GM12878 (cell line): Measurements from ENCODE around the gene GRIK1. TPM values are rescaled to one million over a fixed set of nuclear protein-coding genes. Genes with fewer than 3 reads are reported as not detected.

ENCODE experiments used
- ATAC-seq: fragments of 200-7000 bp; cut with Tn5 transposase; 3 replicates; pipeline ENCODE4 v1.9.1; 2020; ENCODE audit warnings: mild to moderate bottlenecking, moderate library complexity
- BruUV-seq: library from RNA; stranded (reverse); fragments of 400-500 nt; replicated peaks from 2 replicates; lab custom pipeline; 2021; lab: Mats Ljungman, UMichigan
- CTCF ChIA-PET: fragments of 300-600 bp; sonication (Branson Sonifier 250); formaldehyde crosslinking; extraction: SDS; loops from one replicate; lab custom pipeline; 2021; ENCODE audit warnings: inconsistent platforms; lab: Yijun Ruan, JAX
- POLR2A ChIA-PET: fragments of 350-600 bp; formaldehyde crosslinking; extraction: SDS; loops from one replicate; lab custom pipeline; 2021; ENCODE audit warnings: inconsistent platforms; lab: Charles Lee
- RAD21 ChIA-PET: fragments of 300-600 bp; sonication (Branson Sonifier 250); formaldehyde crosslinking; loops from one replicate; lab custom pipeline; 2023; ENCODE audit warnings: antibody characterized with exemption; ENCODE audit not compliant: unreplicated experiment; lab: Charles Lee
- SMC1A ChIA-PET: fragments of 300-600 bp; sonication (Branson Sonifier 250); formaldehyde crosslinking; loops from one replicate; lab custom pipeline; 2023; ENCODE audit not compliant: unreplicated experiment, uncharacterized antibody; lab: Charles Lee
- DNase-seq: peaks from one replicate; pipeline ENCODE4 v3.0.0-alpha.2; 2011; ENCODE audit warnings: low read depth, low spot score
- FAIRE-seq: peaks from 3 replicates; lab custom pipeline; 2011; peaks lifted over from hg19 to GRCh38; lab: Jason Lieb, UNC
- H2AFZ ChIP-seq: 2 replicates; pipeline ENCODE4 v1.6.0; 2011; ENCODE audit warnings: low read depth, low read length, control low read depth; ENCODE audit not compliant: control insufficient read depth
- H3K27ac ChIP-seq: 2 replicates; pipeline ENCODE4 v1.5.1; 2011; ENCODE audit warnings: control low read depth; ENCODE audit not compliant: control insufficient read depth, insufficient read depth
- H3K27me3 ChIP-seq, 2 experiments: replicated peaks in 1 of 2; 2 replicates each; pipeline versions ENCODE4 v1.6.0 to v1.6.1; 2011; ENCODE audit warnings: low read length in 1 of 2; ENCODE audit not compliant: control insufficient read depth in 2 of 2, insufficient read depth in 2 of 2
- H3K36me3 ChIP-seq, 2 experiments: 2 replicates each; pipeline ENCODE4 v1.5.1; 2011; ENCODE audit warnings: low read length in 1 of 2; ENCODE audit not compliant: control insufficient read depth in 2 of 2, insufficient read depth in 2 of 2
- H3K4me1 ChIP-seq: 2 replicates; pipeline ENCODE4 v1.6.1; 2011; ENCODE audit warnings: mild to moderate bottlenecking, low read length, moderate library complexity, mixed read lengths; ENCODE audit not compliant: control insufficient read depth, insufficient read depth
- H3K4me2 ChIP-seq: 2 replicates; pipeline ENCODE4 v1.6.0; 2011; ENCODE audit warnings: control low read depth; ENCODE audit not compliant: control insufficient read depth, insufficient read depth
- H3K4me3 ChIP-seq: fragments of 200-600 bp; sonication (generic); 2 replicates; pipeline ENCODE4 v1.5.1; 2016
- H3K79me2 ChIP-seq: 2 replicates; pipeline ENCODE4 v1.6.0; 2011; ENCODE audit warnings: low read length; ENCODE audit not compliant: control insufficient read depth, insufficient read depth
- H3K9ac ChIP-seq: 2 replicates; pipeline ENCODE4 v1.8.0; 2011; ENCODE audit warnings: low read length, control low read depth, mixed read lengths; ENCODE audit not compliant: control insufficient read depth, insufficient read depth
- H3K9me3 ChIP-seq: replicated peaks from 3 replicates; pipeline ENCODE4 v1.5.1; 2011; ENCODE audit warnings: mild to moderate bottlenecking, low read length; ENCODE audit not compliant: control insufficient read depth, insufficient read depth
- H4K20me1 ChIP-seq: 2 replicates; pipeline ENCODE4 v1.6.0; 2011; ENCODE audit not compliant: control insufficient read depth, insufficient read depth
- CREB1 ChIP-seq: IDR thresholded peaks from 2 replicates; pipeline ENCODE4 v1.6.1; 2012; ENCODE audit warnings: low read depth, mild to moderate bottlenecking, inconsistent platforms
- FOXM1 ChIP-seq: IDR thresholded peaks from 2 replicates; pipeline ENCODE4 v1.6.1; 2012; ENCODE audit warnings: low read depth, mild to moderate bottlenecking, inconsistent platforms, low read length, moderate library complexity
- NBN ChIP-seq: fragments of 450-650 bp; IDR thresholded peaks from 2 replicates; pipeline ENCODE4 v1.6.1; 2016
- POU2F2 ChIP-seq: IDR thresholded peaks from 3 replicates; pipeline ENCODE4 v1.6.1; 2011; ENCODE audit warnings: low read depth, mild to moderate bottlenecking, low read length, borderline replicate concordance
- SIN3A ChIP-seq: IDR thresholded peaks from 2 replicates; pipeline ENCODE4 v1.6.1; 2012; ENCODE audit warnings: low read depth, low read length, improper control_type of control experiment
- SMAD1 ChIP-seq: fragments of 450-650 bp; IDR thresholded peaks from 2 replicates; pipeline ENCODE4 v1.6.1; 2018; ENCODE audit warnings: mild to moderate bottlenecking, low read depth; ENCODE audit not compliant: partially characterized antibody
- SMC3 ChIP-seq: IDR thresholded peaks from 2 replicates; pipeline ENCODE4 v1.6.1; 2011; ENCODE audit warnings: low read length, improper control_type of control experiment, borderline replicate concordance
- SP1 ChIP-seq: IDR thresholded peaks from one replicate; pipeline ENCODE4 v1.6.1; 2011; ENCODE audit warnings: low read depth, low read length
- SREBF1 ChIP-seq: IDR thresholded peaks from 2 replicates; pipeline ENCODE4 v1.6.1; 2012; ENCODE audit warnings: mild to moderate bottlenecking, low read length
- TAF1 ChIP-seq: IDR thresholded peaks from 2 replicates; pipeline ENCODE4 v1.6.1; 2011; ENCODE audit warnings: mild to moderate bottlenecking, low read depth, low read length, borderline replicate concordance
- ZBTB11 ChIP-seq: fragments of 450-650 bp; formaldehyde crosslinking; IDR thresholded peaks from 2 replicates; pipeline ENCODE4 v1.5.0; 2022; ENCODE audit warnings: mild to moderate bottlenecking, missing genetic modification characterization
- WGBS: methylation state at CpG from one replicate; pipeline ENCODE4 v1.1.6; 2016; ENCODE audit warnings: low lambda C conversion rate; ENCODE audit not compliant: insufficient replicate concordance, insufficient coverage; ENCODE audit errors: missing lambda C conversion rate; 5-methylcytosine and 5-hydroxymethylcytosine counted together
- in situ Hi-C: fragments of 300-500 bp; cut with MboI; formaldehyde crosslinking; loops from 9 replicates; pipeline ENCODE4 v1.14.3; 2018; ENCODE audit warnings: mixed read lengths
- intact Hi-C: fragments of 100-400 bp; cut with micrococcal nuclease; formaldehyde crosslinking; loops from one replicate; pipeline ENCODE4 v1.14.2; 2022; ENCODE audit not compliant: unreplicated experiment
- polyA plus RNA-seq, 11 experiments: library from polyadenylated mRNA; depleted of rRNA in 4 of 11; unstranded in 6 of 11; stranded (reverse) in 5 of 11; fragments of >200 nt; fragmentation: Nextera tagmentation in 4 of 11; fragmentation: Illumina TruSeq in 1 of 11; extraction: Ambion mirVana in 4 of 11; extraction: Trizol in 1 of 11; gene quantifications; 1 replicate in 1 of 11; 2 replicates in 10 of 11; pipeline versions ENCODE4 v1.2.1 to v1.2.3, GENCODE V29; 2011 to 2016; ENCODE audit warnings: inconsistent platforms in 2 of 11, missing spikeins in 2 of 11, low read depth in 1 of 11
- total RNA-seq, 4 experiments: library from RNA; depleted of rRNA in 3 of 4; stranded (reverse); fragments of >200 nt in 3 of 4; fragmentation: Illumina TruSeq in 1 of 4; extraction: Trizol in 1 of 4; gene quantifications; 2 replicates each; pipeline versions ENCODE4 v1.2.1 to v1.2.3, GENCODE V29; 2013 to 2021
- TF ChIP-seq, protein P1 (sequence below): fragments of 450-650 bp; IDR thresholded peaks from 2 replicates; pipeline ENCODE4 v1.6.1; 2017; ENCODE audit warnings: mild to moderate bottlenecking, moderate library complexity

GRIK1 gene
- total and polyA plus RNA-seq, 10 of the 15 experiments (the other 5 are each of a cell fraction or from before 2014, with no cell fraction given), result 0.05 to 0.13 (median 0.09) TPM; not detected in 7

GRCh38 chr21:29506214-29506613, 433.6 kb downstream of the GRIK1 start:
- RAD21 ChIA-PET, result no interaction called here
- FAIRE-seq (no peak), DNase-seq (no peak), ATAC-seq (no peak)
- in situ Hi-C loops (no loop called here), intact Hi-C loops (no loop called here)
- Histone ChIP-seq H3K79me2 (no peaks in the 10 kb centered on the region), H2AFZ (no peak overlapping the region), H3K27ac (no peak overlapping the region), H4K20me1 (no peaks in the 10 kb centered on the region), H3K4me1 (no peaks in the 10 kb centered on the region), H3K9me3 (no peaks in the 10 kb centered on the region), H3K4me3 (no peak overlapping the region), H3K9ac (no peak overlapping the region)
- POLR2A ChIA-PET, result no interaction called here
- 63% methylated on average over 6 of the region's 6 CpGs for WGBS
- CTCF ChIA-PET, result no interaction called here
- no peak for TF ChIP-seq POU2F2
- no peak for TF ChIP-seq SP1
- TF ChIP-seq ZBTB11 (CRISPR knock-in tag), result no peak
- TF ChIP-seq SMC3, result no peak
- no peak for TF ChIP-seq SREBF1
- no peak for TF ChIP-seq NBN
- TF ChIP-seq TAF1, result no peak
- no peak for TF ChIP-seq FOXM1
- no peak for TF ChIP-seq CREB1
- TF ChIP-seq SMAD1, result no peak
- TF ChIP-seq SIN3A, result no peak
- TF ChIP-seq, protein P1, sequence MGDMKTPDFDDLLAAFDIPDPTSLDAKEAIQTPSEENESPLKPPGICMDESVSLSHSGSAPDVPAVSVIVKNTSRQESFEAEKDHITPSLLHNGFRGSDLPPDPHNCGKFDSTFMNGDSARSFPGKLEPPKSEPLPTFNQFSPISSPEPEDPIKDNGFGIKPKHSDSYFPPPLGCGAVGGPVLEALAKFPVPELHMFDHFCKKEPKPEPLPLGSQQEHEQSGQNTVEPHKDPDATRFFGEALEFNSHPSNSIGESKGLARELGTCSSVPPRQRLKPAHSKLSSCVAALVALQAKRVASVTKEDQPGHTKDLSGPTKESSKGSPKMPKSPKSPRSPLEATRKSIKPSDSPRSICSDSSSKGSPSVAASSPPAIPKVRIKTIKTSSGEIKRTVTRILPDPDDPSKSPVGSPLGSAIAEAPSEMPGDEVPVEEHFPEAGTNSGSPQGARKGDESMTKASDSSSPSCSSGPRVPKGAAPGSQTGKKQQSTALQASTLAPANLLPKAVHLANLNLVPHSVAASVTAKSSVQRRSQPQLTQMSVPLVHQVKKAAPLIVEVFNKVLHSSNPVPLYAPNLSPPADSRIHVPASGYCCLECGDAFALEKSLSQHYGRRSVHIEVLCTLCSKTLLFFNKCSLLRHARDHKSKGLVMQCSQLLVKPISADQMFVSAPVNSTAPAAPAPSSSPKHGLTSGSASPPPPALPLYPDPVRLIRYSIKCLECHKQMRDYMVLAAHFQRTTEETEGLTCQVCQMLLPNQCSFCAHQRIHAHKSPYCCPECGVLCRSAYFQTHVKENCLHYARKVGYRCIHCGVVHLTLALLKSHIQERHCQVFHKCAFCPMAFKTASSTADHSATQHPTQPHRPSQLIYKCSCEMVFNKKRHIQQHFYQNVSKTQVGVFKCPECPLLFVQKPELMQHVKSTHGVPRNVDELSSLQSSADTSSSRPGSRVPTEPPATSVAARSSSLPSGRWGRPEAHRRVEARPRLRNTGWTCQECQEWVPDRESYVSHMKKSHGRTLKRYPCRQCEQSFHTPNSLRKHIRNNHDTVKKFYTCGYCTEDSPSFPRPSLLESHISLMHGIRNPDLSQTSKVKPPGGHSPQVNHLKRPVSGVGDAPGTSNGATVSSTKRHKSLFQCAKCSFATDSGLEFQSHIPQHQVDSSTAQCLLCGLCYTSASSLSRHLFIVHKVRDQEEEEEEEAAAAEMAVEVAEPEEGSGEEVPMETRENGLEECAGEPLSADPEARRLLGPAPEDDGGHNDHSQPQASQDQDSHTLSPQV, result no peak
- TF ChIP-seq, all 136 proteins: peak for 0
- SMC1A ChIA-PET, result interaction anchor here (2.0 kb wide), 1 partner anchor 7 kb away, joined by 5 read pairs; no protein-coding TSS in a partner anchor
- BruUV-seq, result no TSS peak
- no peaks in the 10 kb centered on the region for H3K36me3 ChIP-seq
- H3K27me3 ChIP-seq, result no peaks in the 10 kb centered on the region
- no peak overlapping the region for H3K4me2 ChIP-seq
